ENCODE data around the gene DDX25.

DDX25 gene

DNA sequence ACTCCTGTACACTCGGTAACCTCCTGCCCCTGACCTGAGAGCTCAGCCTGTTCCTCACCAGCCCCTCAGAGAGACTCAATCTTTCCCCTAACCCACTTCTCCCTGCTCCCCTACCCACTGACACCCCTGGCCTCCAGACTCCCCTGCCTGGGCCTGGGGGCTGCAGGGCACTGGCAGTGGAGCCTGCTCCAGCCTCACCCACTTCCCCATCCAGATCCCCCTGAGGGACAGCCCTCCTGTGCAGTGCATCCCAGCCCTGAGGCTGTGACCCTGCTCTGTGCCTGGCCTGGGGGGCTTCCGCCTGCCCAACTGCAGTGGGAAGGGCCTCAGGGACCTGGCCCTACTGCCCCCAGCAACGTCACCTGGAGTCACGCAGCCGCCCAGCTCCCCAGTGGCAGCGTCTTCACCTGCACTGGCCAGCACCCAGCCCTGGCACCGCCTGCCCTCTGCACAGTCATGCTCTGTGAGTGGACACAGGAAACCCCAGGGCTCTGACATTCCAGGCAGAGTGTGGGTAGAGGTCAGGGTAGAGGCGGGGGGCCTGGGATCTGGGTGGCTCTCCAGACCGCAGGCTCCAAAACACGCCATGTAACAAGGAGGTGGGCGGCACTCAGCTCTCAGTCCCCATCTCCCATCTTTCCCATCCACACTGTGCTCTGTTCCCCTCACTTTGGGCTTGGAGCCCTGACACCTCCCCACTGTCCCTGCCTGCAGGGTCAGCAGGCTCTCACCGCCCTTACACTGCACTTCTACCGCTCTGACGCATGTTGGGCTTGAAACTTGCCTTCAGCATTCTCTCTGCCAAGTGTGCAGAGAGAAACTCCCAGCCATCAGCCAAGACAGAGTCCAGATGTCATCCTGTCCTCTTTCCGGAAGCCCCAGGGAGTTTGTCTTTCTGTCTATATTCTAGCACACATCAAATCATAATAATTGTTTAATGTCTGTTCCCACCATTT is 46.7 kb downstream of the DDX25 start:
- no peak for DNase-seq (ENCODE audit: low read depth)

DNA sequence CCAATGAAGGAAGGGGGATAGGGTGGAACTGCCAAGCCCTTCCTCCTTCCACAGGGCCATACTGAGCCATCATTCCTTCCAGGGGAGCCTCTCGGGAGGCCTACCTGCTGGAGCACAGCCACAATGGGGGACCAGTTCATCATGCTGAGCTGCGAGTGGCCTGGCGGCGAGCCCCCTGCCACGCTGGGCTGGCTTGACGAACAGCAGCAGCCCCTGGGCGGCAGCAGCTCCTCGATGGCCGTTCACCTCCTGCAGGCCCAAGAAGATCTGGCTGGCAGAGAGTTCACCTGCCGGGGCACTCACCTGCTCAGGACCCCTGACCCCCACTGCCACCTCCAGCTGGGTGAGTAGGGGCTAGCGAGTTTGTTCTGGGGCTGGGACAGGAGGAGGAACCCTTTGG is 47.4 kb downstream of the DDX25 start:
- DNase-seq (ENCODE audit: low read depth): no peak

DNA sequence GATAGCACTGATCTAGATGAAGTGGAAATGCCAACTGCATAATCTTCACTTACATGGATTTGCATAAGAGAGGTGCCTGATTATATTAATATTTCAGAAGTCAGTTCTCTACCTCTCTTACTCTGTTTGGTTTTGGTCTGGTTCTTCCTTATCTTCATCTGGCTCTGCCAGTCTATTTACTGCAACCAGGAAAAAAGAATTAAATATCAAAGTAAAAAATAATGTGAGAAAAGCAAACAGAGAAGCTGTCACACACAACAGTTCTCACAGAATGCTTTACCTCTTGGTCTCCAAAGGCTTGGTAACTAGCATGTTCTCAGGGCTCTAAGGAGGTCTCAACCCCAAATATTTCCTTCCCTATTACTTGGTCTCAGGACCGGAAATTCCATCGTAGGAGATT is 48.3 kb downstream of the DDX25 start:
- DNase-seq (ENCODE audit: low read depth): no peak

DNA sequence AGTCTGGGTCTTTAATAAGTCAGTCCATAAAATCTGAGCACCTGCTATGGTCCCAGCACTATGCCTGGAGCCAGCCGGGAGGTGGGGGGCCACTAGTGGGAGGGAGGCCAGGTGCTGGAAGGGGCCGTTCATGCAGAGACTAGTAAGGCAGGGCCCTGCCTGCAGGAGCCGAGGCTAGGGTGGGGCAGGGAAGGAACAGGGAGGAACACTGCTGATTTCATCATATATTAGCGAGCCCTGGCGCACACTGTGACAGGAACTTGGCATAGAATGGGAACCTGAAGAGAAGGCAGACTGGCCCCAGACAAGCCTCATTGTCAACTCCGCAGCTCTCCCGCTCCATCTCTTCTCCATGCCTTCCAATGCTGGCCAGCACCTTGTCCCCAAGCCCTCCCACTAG is 48.7 kb downstream of the DDX25 start:
- no peak for DNase-seq (ENCODE audit: low read depth)

DNA sequence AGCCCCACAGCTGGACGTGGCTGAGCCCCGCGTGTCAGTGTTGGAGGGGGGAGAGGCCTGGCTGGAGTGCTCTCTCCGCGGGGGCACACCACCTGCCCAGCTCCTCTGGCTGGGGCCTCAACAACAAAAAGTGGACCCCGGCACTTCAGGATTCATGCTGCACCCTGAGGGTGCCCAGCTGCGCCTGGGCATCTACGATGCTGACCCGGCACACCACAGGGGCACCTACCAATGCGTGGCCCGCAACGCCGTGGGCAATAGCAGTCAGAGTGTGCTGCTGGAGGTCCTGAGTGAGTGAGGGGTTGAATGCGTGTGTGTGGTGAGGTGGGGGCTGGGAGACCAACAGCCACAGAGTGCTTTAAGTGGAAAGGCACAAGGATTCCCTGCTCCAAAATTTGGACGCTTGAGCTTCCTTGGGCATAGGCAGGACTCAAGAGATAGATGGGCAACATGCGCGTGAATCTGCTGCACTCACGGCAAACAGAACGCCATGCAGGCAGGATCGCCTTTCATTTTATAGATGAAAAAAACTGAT is 49.2 kb downstream of the DDX25 start:
- no peak for DNase-seq (ENCODE audit: low read depth)

DNA sequence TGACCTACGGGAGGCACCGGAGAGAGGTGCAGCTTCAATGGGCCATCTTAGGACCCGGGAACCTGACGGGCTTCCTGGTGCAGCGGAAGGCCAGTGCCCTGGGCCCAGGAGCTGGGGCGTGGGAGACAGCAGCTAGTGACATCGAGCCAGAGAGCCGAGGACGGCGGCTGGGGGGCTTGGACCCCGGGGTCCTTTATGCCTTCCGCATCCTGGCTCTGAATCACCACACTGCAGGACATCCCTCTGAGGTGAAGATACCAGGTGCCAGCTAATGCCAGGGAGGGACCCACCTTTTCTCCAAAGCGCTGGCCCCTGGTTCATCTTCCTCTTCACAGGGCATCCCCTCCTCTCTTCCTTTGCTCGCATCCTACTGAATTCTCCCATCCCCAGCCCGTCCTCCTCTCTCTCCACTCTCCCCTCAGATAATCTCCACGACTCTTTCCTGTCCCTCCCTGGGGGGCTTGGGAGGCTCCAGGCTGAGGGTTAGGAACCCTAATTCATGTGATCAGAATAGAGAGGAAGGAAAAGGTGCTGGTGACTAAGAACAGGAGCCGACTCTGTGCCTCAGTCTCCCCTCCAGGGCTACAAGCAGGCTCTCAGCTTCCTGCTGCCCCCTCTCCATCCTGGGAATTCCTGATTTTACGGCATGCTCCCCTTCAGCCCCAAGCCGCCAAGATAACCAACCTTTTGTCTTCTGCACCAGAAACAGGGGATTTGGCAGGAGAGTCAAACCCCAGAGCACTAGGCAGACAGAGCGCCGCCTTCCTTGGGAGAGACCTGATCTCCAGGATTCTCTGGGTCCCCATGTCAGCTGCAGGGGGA is 50.0 kb downstream of the DDX25 start:
- DNase-seq (ENCODE audit: low read depth): no peak

DNA sequence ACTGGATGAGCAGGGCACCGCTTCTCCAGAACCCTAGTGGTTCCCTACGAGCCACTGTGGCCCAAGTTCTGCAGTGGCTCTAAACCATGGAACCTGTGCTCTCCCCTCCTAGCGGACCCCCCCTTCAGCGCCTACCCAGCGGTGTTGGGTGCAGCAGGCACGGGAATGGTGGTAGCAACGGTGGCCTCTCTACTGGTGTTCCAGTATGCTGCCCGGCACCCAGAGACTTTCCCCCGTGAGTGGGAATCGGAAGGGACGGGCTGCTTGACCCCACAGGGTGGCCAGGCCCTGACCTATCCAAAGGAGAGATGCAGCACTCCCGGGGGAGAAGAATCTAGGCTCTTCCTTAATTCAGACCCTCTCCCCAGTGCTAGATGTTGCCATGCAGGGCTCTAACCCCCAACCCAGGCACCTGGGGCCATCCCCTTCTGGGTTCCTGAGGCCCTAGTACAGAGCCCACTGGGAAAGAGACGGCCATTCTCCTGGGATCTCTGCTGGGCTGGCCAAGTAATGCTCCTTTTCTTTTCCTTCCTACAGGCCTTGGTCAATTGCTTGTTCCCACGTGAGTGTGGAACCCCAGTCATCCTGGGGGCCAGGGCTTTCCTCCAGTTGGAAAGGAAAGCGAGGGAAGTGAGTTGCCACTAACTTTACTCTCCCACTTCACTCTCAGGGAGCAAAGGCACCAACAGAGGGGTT is 50.8 kb downstream of the DDX25 start:
- DNase-seq (ENCODE audit: low read depth): no peak

DNA sequence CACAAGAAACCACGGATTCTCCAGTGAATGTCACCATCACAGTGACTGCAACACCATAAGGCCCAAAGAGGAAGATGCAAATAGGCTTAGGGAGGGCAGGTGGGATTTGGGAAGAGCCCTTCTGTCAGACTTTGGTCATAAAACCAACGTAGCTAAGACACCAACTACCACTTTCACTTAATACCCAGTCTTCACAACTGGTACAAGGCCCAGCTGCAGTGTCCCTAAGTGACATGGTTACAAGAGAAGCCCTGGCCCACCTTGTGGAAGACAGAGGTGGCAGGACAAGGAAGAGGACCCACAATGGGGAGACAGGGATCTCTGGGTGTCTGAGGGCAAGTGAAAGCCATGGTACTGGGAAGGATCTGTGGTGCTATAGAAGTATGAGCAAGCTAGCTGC is 51.5 kb downstream of the DDX25 start:
- no peak for DNase-seq (ENCODE audit: low read depth)

DNA sequence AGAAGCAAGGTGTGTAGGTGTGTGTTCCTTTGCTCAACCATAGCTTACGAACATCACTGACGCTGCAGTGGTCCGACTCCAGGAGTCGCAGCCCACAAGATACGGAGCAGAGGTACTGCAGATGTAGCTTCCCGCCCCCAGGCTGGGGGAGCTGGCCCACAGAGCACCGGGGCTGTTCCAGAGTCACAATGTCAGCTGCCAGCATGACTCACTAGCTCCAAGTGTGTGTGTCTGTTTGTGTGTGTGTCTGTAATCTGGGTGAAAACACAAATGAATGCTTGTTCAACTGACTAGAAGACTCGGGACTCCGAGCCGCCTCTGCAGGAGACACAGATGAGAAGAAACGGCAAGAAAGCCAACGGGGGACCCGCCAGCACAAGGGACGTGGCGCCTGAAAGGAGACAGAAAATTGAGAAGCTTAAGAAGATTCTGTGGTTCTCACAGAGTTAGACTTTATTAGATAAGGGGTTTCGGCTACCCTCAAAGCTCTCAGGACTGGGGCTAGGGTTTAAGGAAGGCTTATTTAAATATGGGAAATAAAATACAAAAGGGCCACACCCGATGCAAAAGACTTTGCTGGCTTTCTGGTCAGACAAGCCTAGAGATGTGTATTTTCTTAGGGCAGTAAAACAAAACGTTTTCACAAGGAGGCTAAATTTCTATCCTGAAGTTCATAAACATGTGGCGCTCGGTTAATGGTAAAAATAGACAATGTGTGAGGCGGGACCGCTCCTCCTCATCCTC is 52.3 kb downstream of the DDX25 start:
- no peak for DNase-seq (ENCODE audit: low read depth)

DNA sequence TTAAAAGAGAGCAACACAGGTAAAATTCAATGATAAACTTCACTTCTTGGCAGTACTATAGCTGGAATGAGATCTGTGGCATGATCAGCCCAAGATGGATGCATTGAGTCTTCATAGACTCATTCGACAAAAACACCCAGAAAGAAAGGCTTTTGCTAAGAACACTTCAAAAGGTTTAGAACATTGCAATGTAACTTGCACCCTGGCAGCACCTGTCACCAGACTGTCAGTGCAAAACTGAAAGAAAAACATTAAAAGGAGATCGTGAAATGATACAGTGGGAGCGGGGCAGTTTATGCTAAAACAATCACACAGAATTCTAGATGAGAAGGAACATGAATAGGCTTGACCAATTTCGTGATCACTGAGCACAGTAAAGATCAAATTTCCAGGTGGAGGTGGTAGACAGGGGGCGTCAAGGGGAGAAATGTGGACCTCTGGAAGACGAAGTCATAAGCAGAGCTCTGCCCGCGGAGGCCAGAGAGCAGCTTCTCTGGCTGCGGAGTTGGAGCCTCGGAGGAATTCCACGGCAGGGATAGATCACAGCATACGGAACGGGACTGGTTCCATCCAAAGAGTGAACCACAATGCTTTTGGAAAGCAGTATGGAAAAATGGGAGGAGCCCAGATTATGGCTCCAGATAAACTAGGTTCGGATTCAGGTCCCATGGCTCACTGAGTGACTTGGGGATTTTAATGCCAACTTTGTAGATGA is 53.5 kb downstream of the DDX25 start:
- no peak for DNase-seq (ENCODE audit: low read depth)

DNA sequence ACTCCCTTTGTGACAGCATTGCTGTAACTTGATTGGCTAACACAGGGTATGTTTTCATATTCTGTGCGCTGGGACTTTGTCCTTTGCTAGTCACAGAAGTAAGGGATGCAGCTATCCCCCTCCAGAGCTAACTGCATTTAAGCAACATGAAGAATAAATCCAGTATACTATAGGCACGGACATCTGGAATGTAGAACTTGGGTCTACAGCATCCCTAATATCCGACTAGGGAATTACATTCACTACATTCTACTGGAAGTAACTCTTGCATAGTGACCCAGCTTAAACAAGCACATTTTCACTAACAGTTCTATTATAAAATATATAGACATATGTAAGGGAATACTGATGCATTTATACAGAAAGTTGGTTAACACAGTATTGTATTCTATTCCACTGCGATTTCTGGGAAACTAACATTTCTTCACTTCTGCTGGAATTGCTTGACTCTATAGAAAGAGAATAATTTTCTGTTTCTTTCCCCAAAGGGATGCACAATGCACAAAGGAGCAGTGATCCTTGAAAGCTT is 54.6 kb downstream of the DDX25 start:
- no peak for DNase-seq (ENCODE audit: low read depth)

DNA sequence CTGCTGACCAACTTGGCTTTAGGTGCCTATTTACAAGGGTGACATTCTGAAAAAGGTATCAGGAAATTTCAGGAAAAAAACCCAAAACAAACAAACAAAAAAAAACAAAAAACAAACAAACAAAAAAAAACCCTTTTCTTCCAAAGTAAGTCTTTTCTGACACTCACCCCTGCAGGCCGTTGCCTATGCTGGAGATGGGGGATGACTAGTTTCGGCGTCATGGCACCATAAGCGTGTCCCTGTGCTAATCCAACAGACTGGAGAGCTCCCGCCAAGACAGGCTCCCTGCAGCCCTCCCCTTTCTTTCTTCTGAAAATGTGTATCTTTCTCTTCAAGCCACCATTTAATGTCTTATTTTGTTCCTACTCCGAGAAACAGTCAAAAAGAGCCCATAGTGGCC is 55.2 kb downstream of the DDX25 start:
- DNase-seq (ENCODE audit: low read depth): no peak

DNA sequence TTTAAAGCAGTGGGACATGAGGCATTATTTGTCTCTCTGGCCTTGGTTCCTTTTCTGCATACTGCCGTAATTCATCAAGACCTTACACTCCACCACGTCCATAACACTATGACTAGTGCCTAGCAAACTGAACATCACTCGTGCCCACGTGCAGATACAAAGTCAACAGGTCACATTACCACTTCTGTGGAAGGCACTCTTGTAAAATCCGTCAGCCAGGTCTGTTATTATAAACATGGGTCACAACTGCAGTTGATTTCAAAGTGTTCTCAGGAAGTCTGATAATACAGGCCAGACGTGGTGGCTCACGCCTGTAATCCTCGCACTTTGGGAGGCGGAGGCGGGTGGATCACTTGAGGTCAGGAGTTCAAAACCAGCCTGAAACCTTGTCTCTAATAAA is 55.6 kb downstream of the DDX25 start:
- no peak for DNase-seq (ENCODE audit: low read depth)

DNA sequence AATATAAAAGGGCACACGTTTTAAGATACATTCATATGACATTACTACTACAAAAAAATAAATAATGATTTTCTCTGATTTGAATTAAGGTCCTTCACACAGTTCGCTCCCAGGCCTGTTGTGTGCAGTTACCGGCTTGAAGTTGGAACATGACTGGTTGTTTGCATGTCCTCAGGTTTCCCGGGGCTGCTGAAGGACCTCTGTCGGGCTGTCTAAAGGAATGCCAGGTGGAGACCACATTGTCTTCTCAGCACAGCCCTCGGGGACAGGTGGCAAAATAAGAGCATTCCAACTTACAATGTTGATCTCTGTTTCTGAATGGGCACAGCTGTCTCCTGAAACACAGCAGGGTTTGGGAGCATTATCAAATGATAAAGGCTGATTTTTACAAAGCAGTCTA is 56.5 kb downstream of the DDX25 start:
- no peak for DNase-seq (ENCODE audit: low read depth)

DNA sequence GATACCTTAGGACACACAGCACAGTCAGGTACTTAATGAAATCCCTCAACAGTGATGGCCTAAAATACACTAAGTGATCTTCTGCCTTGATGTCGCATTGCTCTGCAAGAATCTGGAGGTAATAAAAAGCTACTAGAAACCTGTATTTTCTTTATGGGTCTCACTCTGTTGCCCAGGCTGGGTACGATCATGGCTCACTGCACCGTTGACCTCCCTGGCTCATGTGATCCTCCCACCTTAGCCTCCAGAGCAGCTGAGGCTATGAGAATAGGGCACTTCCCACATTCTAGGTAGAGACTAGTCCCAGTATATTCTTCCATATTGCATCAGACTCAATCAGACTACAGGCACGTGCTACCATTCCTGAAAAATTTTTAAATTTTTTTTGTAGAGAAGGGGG is 63.2 kb downstream of the DDX25 start:
- no peak for DNase-seq (ENCODE audit: low read depth)

DNA sequence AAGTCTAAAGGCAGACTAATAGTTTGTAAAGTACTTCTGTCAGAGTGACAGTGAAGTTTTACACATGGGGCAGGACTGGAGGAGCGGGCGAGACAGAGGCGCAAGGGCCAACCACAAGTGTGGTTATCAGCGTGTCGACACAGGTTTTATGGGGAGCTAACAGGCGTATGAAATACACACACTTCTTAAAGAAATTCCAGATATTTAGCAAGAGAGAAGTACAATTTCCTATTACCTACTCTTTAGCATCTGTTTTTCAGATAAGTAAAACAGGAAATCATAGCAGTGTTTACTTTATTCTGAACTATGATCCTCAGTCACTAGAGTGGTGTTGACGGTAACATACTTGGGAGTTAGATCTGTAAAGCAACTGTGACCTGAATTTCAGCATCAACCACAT is 64.0 kb downstream of the DDX25 start:
- no peak for DNase-seq (ENCODE audit: low read depth)

DNA sequence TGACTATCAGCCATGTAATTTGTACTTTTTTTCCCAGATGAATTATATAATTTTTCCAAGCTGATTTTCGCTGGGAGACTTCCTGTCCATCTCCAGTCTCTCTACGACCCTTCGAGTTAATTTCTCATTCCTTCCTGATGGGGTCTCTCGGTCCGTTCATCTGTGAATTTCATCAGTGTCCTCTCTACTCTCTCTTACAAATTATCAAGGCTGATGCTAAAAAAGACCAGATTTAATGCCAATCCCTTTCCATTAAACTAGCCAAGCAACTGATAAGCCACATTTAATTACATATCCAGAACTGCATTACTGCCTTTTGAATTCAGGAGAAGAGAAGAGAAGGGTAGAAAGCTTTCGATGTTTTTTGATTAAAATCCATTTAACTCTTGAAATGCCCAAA is 67.3 kb downstream of the DDX25 start:
- no peak for DNase-seq (ENCODE audit: low read depth)

DNA sequence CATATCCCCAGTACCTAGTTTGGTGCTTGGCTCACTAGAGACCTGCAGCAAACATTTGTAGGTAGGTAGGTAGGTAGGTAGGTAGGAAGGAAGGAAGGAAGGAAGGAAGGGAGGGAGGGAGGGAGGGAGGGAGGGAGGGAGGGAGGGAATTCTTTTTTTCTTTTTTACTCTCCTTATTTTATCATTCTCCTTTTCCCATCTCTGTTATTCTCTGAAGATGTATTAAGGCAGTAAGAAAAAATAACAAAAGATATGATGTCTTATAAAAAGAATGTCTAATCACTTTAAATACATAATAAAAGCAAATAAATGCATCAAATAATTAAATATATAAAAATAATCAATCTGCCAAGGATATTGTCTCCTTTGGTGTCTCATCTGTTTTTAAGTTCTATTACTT is 70.0 kb downstream of the DDX25 start:
- DNase-seq (ENCODE audit: low read depth): no peak

DNA sequence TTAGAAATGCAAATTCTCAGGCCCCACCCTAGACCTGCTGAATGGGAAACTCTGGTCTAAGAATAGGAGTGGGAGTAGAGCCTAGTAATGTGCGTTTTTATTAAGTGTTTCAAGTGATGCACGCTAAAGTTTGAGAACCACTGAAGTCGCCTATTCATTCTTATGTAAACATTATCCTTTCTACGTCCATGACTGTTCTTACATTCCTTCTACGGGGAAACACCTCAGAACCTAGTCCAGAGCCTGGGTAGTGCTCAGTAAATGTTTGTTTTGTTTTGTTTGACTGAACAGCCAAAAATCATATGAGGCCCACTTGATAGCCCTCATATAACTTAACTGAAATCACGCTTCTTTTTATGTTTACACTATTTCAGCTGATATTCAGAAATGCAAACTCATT is 71.3 kb downstream of the DDX25 start:
- DNase-seq (ENCODE audit: low read depth): no peak

DNA sequence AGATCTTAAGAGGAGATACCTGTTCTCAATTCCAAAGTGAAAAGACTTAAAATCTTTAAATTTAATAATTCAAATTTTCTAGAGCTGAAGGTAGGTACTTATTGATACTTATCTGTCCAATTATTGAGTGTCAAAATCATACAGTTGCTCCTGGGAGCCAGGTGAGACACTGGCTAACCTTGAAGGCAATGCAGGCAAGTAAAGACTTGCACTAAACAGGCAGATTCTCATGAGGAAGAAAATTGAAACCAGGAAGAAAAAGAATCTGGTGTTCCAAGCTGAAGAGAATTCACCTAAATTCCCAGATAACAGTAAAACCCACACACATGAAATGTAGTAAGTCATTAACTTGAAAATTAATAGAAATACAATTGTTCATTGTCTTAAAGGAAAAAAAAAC is 71.8 kb downstream of the DDX25 start:
- no peak for DNase-seq (ENCODE audit: low read depth)

DNA sequence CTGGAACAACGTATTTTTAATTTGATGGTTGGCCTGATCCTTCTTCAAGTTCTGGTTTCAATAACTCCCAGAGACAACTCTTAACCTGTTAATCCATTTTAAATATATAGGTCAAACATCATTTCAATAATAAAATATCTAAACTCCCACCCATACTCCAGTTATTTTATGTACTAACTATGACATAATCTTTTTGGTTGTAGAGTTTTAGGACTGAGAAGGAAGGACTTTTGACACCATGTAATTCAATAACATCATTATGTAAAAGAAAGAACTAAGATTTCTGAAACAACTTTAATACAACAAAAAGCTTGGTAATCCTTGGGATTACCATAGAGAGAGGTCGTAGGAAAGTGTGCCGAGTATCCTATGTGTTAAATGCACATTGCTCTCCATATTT is 73.0 kb downstream of the DDX25 start:
- no peak for DNase-seq (ENCODE audit: low read depth)
